Loucy (cell line): Measurements from ENCODE around the gene SRCIN1.
"Not testable (repeated sequence)": the region's sequence is repeated elsewhere in the genome, so short reads cannot be mapped to it uniquely, and the experiment has no call there.

Experiments used
- H2AFZ ChIP-seq: fragments of 200-600 bp; sonication (generic); 2 replicates; pipeline ENCODE4 v1.6.0; 2016; ENCODE audit warnings: antibody characterized with exemption, mild to moderate bottlenecking, low read length, moderate library complexity
- H3F3A ChIP-seq: fragments of 200-600 bp; 2 replicates; pipeline ENCODE4 v1.6.0; 2016; ENCODE audit warnings: antibody characterized with exemption, low read depth, mild to moderate bottlenecking
- H3K27me3 ChIP-seq: fragments of 200-600 bp; sonication (generic); 2 replicates; pipeline ENCODE4 v1.6.1; 2014; ENCODE audit warnings: low read length, mild to moderate bottlenecking; ENCODE audit not compliant: insufficient read depth, poor library complexity, severe bottlenecking
- H3K36me3 ChIP-seq: fragments of 200-600 bp; sonication (generic); 2 replicates; pipeline ENCODE4 v1.6.1; 2016; ENCODE audit warnings: low read length; ENCODE audit not compliant: insufficient read depth
- H3K4me1 ChIP-seq: fragments of 200-600 bp; sonication (generic); 2 replicates; pipeline ENCODE4 v1.5.1; 2014; ENCODE audit warnings: low read length, mild to moderate bottlenecking; ENCODE audit not compliant: insufficient read depth, poor library complexity, severe bottlenecking
- H3K4me2 ChIP-seq: fragments of 200-600 bp; sonication (generic); 2 replicates; pipeline ENCODE4 v1.6.0; 2014; ENCODE audit warnings: antibody characterized with exemption, low read length, low read depth, mild to moderate bottlenecking; ENCODE audit not compliant: poor library complexity, severe bottlenecking
- H3K4me3 ChIP-seq: fragments of 200-600 bp; sonication (generic); 2 replicates; pipeline ENCODE4 v1.5.1; 2014; ENCODE audit warnings: low read length, mild to moderate bottlenecking, mixed read lengths; ENCODE audit not compliant: poor library complexity, severe bottlenecking
- H3K79me2 ChIP-seq: fragments of 200-600 bp; sonication (generic); 2 replicates; pipeline ENCODE4 v1.6.1; 2014; ENCODE audit warnings: low read length; ENCODE audit not compliant: insufficient read depth
- H3K9ac ChIP-seq: fragments of 200-600 bp; sonication (generic); 2 replicates; pipeline ENCODE4 v1.6.0; 2014; ENCODE audit warnings: mild to moderate bottlenecking, low read depth, low read length, moderate library complexity; ENCODE audit not compliant: poor library complexity, severe bottlenecking
- H3K9me2 ChIP-seq: fragments of 200-600 bp; sonication (generic); replicated peaks from 2 replicates; pipeline ENCODE4 v1.6.1; 2016; ENCODE audit warnings: low read depth, low read length, mixed read lengths
- H3K9me3 ChIP-seq: fragments of 200-600 bp; sonication (generic); 2 replicates; pipeline ENCODE4 v1.6.1; 2014; ENCODE audit warnings: mild to moderate bottlenecking, antibody characterized with exemption, low read length, low read depth; ENCODE audit not compliant: insufficient read depth
- H4K20me1 ChIP-seq: fragments of 200-600 bp; sonication (generic); 2 replicates; pipeline ENCODE4 v1.6.0; 2014; ENCODE audit warnings: antibody characterized with exemption, low read length, mild to moderate bottlenecking; ENCODE audit not compliant: insufficient read depth, poor library complexity, severe bottlenecking
- CTCF ChIP-seq: fragments of 200-600 bp; sonication (generic); conservative IDR thresholded peaks from 2 replicates; pipeline ENCODE4 v1.5.1; 2014; ENCODE audit warnings: mild to moderate bottlenecking, antibody characterized with exemption, low read length
- EZH2phosphoT487 ChIP-seq: fragments of 200-600 bp; IDR thresholded peaks from 2 replicates; pipeline ENCODE4 v1.6.1; 2018; ENCODE audit warnings: antibody characterized with exemption, mild to moderate bottlenecking, moderate library complexity, borderline replicate concordance

SRCIN1 gene

DNA sequence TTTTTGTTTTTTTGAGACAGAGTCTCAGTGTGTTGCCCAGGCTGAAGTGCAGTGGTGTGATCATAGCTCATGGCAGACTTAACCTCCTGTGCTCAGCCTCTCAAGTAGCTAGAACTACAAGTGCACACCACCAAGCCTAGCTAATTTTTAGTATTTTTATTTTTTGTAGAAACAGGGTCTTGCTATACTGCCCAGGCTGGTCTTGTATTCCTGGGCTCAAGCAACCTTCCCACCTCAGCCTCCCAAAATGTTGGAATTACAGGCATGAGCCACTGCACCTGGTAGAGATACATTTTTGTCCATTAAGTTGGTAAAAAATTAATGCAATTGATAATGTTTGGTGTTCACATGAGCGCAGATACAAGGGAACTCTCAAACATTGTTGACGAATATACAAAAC, 22.2 kb upstream of the SRCIN1 start:
- Histone ChIP-seq H3K36me3 (no peaks in the 10 kb centered on the region), H3F3A (no peaks in the 10 kb centered on the region), H3K9me3 (no peaks in the 10 kb centered on the region), H4K20me1 (no peaks in the 10 kb centered on the region), H3K4me1 (no peaks in the 10 kb centered on the region), H3K79me2 (no peaks in the 10 kb centered on the region), H3K9ac (no peak overlapping the region), H3K27me3 (no peaks in the 10 kb centered on the region), H3K9me2 (no peaks in the 10 kb centered on the region), H3K4me2 (no peak overlapping the region), H3K4me3 (no peak overlapping the region), H2AFZ (0 out of 2 replicates have a peak overlapping the region, but pooled peaks have one; percentile 10)
- TF ChIP-seq EZH2phosphoT487, result no peak
- TF ChIP-seq CTCF, result no peak

GRCh38 chr17:38626606-38627226, 21.0 kb upstream of the SRCIN1 start:
- H4K20me1 ChIP-seq, H3F3A ChIP-seq: not testable (repeated sequence)

GRCh38 chr17:38625482-38625881, 19.7 kb upstream of the SRCIN1 start:
- Histone ChIP-seq H3K36me3 (no peaks in the 10 kb centered on the region), H3K9me2 (no peaks in the 10 kb centered on the region), H3K4me3 (no peak overlapping the region), H3K9me3 (no peaks in the 10 kb centered on the region), H3K4me1 (no peaks in the 10 kb centered on the region), H3K9ac (no peak overlapping the region), H3K27me3 (no peaks in the 10 kb centered on the region), H3K79me2 (no peaks in the 10 kb centered on the region), H3K4me2 (no peak overlapping the region), H2AFZ (no peak overlapping the region), H4K20me1 (no peaks in the 10 kb centered on the region), H3F3A (no peaks in the 10 kb centered on the region)
- TF ChIP-seq CTCF, result no peak

More at GRCh38 chr17:38626606-38627226, 21.0 kb upstream of the SRCIN1 start:
- H3K9me2 ChIP-seq, H3K4me2 ChIP-seq, H3K79me2 ChIP-seq, H3K36me3 ChIP-seq, H3K4me3 ChIP-seq, H3K9me3 ChIP-seq, H3K4me1 ChIP-seq, H3K9ac ChIP-seq, H3K27me3 ChIP-seq: not testable (repeated sequence)
- H2AFZ ChIP-seq, result 0 out of 2 replicates have a peak overlapping the region, but pooled peaks have one; percentile 1

GRCh38 chr17:38624782-38625355, 19.1 kb upstream of the SRCIN1 start:
- not testable (repeated sequence) for H3F3A ChIP-seq, H4K20me1 ChIP-seq, H3K27me3 ChIP-seq, H3K36me3 ChIP-seq, H3K79me2 ChIP-seq, H3K9me3 ChIP-seq, H3K4me3 ChIP-seq, H3K9ac ChIP-seq, H2AFZ ChIP-seq, H3K9me2 ChIP-seq, H3K4me2 ChIP-seq, H3K4me1 ChIP-seq
